Tibial nerve (tissue), 4 donors: ENCODE data around the gene PTHLH. TPM values are rescaled to one million over a fixed set of nuclear protein-coding genes. Genes with fewer than 3 reads are reported as not detected.

Source experiments
- DNase-seq, 2 donors: peaks; one replicate each; pipeline ENCODE4 v3.0.0-alpha.2; 2019; ENCODE audit warnings: low spot score in 2 of 2
- H3K27ac ChIP-seq, 4 donors: fragments of 200-600 bp; sonication (generic) in 3 of 4; one replicate each; pipeline ENCODE4 v1.5.1; 2017 to 2019; ENCODE audit warnings: mild to moderate bottlenecking in 1 of 4
- H3K27me3 ChIP-seq, 2 donors: fragments of 200-600 bp; sonication (generic) in 1 of 2; one replicate each; pipeline versions ENCODE4 v1.5.1 to v1.6.0; 2017 to 2019
- H3K36me3 ChIP-seq, 3 donors: fragments of 200-600 bp; sonication (generic); one replicate each; pipeline ENCODE4 v1.5.1; 2018 to 2019
- H3K4me1 ChIP-seq, 4 donors: fragments of 200-600 bp; sonication (generic) in 3 of 4; one replicate each; pipeline ENCODE4 v1.5.1; 2017 to 2019
- H3K4me3 ChIP-seq, 4 donors: fragments of 200-600 bp; sonication (generic) in 3 of 4; one replicate each; pipeline ENCODE4 v1.5.1; 2017 to 2019; ENCODE audit warnings: mild to moderate bottlenecking in 1 of 4, moderate library complexity in 1 of 4
- H3K9me3 ChIP-seq, 4 donors: fragments of 200-600 bp; sonication (generic) in 3 of 4; one replicate each; pipeline ENCODE4 v1.5.1; 2017 to 2019
- EP300 ChIP-seq, 2 donors: sonication (generic); formaldehyde crosslinking; IDR thresholded peaks; one replicate each; pipeline ENCODE4 v1.6.1; 2017; ENCODE audit warnings: antibody characterized with exemption in 2 of 2, mild to moderate bottlenecking in 1 of 2
- POLR2A ChIP-seq, 2 donors: fragments of 450-650 bp; IDR thresholded peaks; one replicate each; pipeline ENCODE4 v1.6.1; 2017; ENCODE audit warnings: antibody characterized with exemption in 2 of 2, mild to moderate bottlenecking in 2 of 2, moderate library complexity in 2 of 2
- WGBS, 2 donors: methylation state at CpG; one replicate each; pipeline ENCODE4 v1.1.5; 2018; 5-methylcytosine and 5-hydroxymethylcytosine counted together
- total RNA-seq, 4 donors: library from RNA; depleted of rRNA; stranded (reverse); fragments of >200 nt; gene quantifications; one replicate each; pipeline ENCODE4 v1.1.0, GENCODE V29; 2016
- TF ChIP-seq, protein P1 (sequence below), 5 experiments: fragments of 200-600 bp in 3 of 5; fragments of 450-650 bp in 2 of 5; sonication (generic) in 3 of 5; IDR thresholded peaks; one replicate each; pipeline ENCODE4 v1.5.1; 2016 to 2019; ENCODE audit warnings: antibody characterized with exemption in 5 of 5, mild to moderate bottlenecking in 3 of 5, moderate library complexity in 2 of 5

The PTHLH gene
- total RNA-seq, 4 donors from 2014 or later, result 4.3 to 6.9 (median 6.8) TPM; not detected in 1

DNA sequence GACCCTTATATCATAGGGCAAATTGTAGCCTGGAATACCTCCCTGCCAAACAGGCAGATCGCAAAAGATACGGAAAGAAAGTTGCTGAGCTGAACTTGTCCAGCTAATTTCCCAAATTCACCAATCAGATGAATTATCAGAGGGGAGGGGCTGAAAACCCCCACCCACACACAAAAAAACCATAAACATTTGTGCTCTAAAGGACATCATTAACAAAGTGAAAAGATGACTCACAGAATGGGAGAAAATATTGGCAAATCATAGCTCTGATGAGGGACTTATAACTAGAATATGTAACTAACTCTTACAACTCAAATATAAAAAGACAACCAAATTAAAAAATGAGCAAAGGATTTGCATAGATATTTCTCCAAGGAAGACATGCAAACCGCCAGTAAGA is 36.3 kb downstream of the PTHLH start:
- Histone ChIP-seq H3K4me3 (no peak overlapping the region), H3K36me3 (no peaks in the 10 kb centered on the region), H3K27ac (no peak overlapping the region), H3K4me1 (no peaks in the 10 kb centered on the region), H3K9me3 (no peaks in the 10 kb centered on the region), H3K27me3 (no peaks in the 10 kb centered on the region)
- no peak for DNase-seq
- TF ChIP-seq EP300 (IDR thresholded peaks at IDR 0.05), result no peak
- 59 to 77% methylated on average over 3 of the region's 3 CpGs for WGBS, 2 donors

DNA sequence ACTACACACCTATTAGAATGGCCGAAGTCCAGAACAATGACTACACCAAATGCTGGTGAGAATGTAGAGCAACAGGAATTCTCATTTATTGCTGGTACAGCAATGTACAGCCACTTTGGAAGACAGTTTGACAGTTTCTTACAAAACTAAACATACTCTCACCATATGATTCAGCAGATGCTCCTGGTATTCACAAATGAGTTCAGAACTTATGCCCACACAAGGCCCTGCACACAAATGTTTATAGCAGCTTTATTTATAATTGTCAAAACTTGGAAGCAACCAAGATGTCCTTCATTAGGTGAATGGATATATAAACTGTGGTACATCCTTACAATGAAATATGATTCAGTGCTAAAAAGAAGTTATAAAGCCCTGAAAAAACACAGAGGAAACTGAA is 38.3 kb downstream of the PTHLH start:
- Histone ChIP-seq H3K4me3 (no peak overlapping the region), H3K9me3 (no peaks in the 10 kb centered on the region), H3K27me3 (no peaks in the 10 kb centered on the region), H3K36me3 (no peaks in the 10 kb centered on the region), H3K27ac (no peak overlapping the region), H3K4me1 (no peaks in the 10 kb centered on the region)
- no peak for DNase-seq
- TF ChIP-seq, protein P1, sequence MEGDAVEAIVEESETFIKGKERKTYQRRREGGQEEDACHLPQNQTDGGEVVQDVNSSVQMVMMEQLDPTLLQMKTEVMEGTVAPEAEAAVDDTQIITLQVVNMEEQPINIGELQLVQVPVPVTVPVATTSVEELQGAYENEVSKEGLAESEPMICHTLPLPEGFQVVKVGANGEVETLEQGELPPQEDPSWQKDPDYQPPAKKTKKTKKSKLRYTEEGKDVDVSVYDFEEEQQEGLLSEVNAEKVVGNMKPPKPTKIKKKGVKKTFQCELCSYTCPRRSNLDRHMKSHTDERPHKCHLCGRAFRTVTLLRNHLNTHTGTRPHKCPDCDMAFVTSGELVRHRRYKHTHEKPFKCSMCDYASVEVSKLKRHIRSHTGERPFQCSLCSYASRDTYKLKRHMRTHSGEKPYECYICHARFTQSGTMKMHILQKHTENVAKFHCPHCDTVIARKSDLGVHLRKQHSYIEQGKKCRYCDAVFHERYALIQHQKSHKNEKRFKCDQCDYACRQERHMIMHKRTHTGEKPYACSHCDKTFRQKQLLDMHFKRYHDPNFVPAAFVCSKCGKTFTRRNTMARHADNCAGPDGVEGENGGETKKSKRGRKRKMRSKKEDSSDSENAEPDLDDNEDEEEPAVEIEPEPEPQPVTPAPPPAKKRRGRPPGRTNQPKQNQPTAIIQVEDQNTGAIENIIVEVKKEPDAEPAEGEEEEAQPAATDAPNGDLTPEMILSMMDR (IDR thresholded peaks at IDR 0.05), result no peak
- TF ChIP-seq EP300 (IDR thresholded peaks at IDR 0.05), result no peak
- no peak for TF ChIP-seq POLR2A (IDR thresholded peaks at IDR 0.05)
- 93 to 94% methylated on average over 1 of the region's 1 CpG for WGBS, 2 donors

DNA sequence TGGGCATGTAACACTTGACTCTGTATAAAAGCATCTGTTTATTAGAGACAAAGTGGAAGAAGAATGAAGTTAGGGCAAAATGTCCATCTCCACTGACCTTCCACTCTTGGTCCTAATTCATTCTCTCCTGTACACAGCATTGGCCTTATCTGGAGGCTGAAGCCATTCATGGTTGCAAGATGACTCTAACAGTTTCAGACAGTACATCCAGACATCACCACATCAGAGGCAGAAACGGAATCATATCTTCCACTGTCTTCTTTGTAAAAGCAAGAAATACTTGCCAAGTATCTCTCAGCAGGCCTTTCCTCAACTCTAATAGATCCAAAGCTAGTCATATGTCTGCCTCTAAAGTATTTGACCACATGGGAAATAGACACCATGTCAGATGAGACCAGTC is 41.1 kb downstream of the PTHLH start:
- 80 to 91% methylated on average over 1 of the region's 1 CpG for WGBS, 2 donors
- Histone ChIP-seq H3K4me3 (no peak overlapping the region), H3K27me3 (no peaks in the 10 kb centered on the region), H3K36me3 (no peaks in the 10 kb centered on the region), H3K27ac (no peak overlapping the region), H3K9me3 (no peaks in the 10 kb centered on the region), H3K4me1 (no peaks in the 10 kb centered on the region)
- DNase-seq, result no peak
- TF ChIP-seq POLR2A (IDR thresholded peaks at IDR 0.05) (no peak), EP300 (IDR thresholded peaks at IDR 0.05) (no peak)
- TF ChIP-seq, protein P1 (IDR thresholded peaks at IDR 0.05), result no peak

DNA sequence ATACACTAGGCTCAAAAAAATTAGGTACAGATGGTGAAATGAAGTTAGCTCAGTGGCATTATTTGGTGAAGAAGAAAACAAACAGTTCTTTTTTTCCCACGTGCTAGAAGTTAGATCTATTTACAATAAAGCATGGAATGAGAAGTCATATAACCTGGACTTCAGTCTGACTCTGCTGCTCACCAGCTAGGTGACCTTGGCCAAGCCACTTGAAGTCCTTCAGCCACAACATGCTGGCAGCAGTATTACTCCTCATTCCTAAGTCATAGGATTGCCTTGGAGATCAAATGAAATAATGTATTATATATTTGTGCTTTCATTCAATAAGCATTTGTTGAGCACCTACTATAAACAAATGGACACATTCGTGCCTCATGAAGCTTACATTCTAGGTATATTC is 45.2 kb downstream of the PTHLH start:
- WGBS, 2 donors, result 71 to 72% methylated on average over 2 of the region's 2 CpGs
- H3K9me3 ChIP-seq, result no peaks in the 10 kb centered on the region
- H3K27ac ChIP-seq, result no peak overlapping the region
- no peaks in the 10 kb centered on the region for H3K4me1 ChIP-seq
- no peak for TF ChIP-seq EP300 (IDR thresholded peaks at IDR 0.05)
- no peak for TF ChIP-seq POLR2A (IDR thresholded peaks at IDR 0.05)
- TF ChIP-seq, protein P1 (IDR thresholded peaks at IDR 0.05), result no peak
- DNase-seq, result no peak
- H3K4me3 ChIP-seq, result no peak overlapping the region
- no peaks in the 10 kb centered on the region for H3K36me3 ChIP-seq
- H3K27me3 ChIP-seq, result no peaks in the 10 kb centered on the region

DNA sequence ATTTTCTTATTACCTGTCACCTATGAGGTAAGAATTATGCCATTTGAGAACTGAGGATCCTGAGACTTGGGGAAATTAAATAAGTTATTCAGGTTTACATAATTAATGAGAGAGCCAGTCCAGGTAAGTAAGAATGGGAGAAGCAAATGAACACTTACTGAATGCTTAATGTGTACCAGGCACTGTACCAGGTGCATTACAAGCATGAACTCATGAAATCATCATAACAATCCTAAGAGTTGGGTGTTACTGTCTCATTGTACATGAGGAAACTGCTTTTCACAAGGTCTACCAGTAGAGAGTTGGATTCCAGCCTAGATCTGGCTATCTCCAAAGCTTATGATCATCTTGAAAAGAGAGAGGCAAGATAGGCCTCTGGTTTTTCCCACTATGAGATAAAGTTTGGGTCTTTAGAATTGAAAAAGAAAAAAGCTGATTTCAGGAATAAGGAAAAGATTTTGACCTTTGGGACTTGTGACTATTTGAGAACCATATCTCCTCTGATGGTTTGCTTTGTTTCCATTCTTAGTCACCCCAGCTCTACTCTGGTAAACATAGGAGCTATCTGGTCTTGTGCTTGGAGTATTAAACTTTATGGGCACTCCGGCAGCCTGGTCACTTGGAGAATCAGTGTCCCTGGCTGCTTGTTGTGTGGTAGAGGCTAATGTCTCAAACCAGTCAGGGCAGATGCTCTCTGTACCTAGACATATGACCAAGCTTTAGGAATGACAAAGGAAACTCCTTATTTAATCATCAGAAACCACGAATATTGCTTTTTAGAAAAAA is 48.0 kb downstream of the PTHLH start:
- TF ChIP-seq POLR2A (IDR thresholded peaks at IDR 0.05) (no peak), EP300 (IDR thresholded peaks at IDR 0.05) (no peak)
- TF ChIP-seq, protein P1 (IDR thresholded peaks at IDR 0.05), result no peak
- H3K36me3 ChIP-seq, result no peaks in the 10 kb centered on the region
- no peak overlapping the region for H3K4me3 ChIP-seq
- H3K9me3 ChIP-seq, result no peaks in the 10 kb centered on the region
- no peak overlapping the region for H3K27ac ChIP-seq
- no peaks in the 10 kb centered on the region for H3K27me3 ChIP-seq
- 68 to 74% methylated on average over 2 of the region's 2 CpGs for WGBS, 2 donors
- no peaks in the 10 kb centered on the region for H3K4me1 ChIP-seq
- no peak for DNase-seq
